GM19043 (cell line): Measurements from ENCODE around the gene SMYD5.

ENCODE experiments used
- ATAC-seq: cut with Tn5 transposase; IDR thresholded peaks from one replicate; pipeline ENCODE4 v1.9.1; 2021; ENCODE audit warnings: low read depth; ENCODE audit not compliant: unreplicated experiment

The SMYD5 gene

DNA sequence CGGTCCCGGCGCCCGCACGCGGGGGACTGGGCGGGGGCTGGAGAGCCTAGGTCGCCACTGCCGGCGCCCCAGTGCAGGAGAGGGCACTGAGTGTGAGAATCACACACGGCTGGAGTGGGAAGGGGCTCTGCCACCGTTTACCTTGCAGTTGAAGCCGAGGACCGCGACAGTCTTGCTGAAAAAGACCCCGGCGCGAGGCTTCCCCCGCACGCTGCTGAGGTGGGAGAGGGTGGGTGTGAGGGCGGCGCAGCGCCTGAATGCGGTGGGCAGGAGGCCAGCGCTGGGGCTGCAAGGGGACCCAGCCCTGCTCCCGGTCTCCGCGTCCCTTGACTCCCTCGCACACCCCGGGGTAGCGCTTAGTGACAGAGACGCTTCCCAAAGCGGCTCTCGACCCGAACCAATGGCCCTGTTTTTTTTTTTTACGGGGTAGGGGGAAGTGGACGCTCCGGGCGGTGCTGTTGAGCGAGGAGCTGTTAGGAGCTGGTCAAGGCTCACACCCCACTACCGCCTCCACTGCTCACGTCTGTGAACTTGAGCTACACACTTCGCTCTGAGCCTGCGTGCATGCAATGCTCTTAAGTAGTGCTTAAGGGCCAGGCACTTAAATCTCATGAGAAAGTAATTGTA lies 10.9 kb upstream of the SMYD5 start:
- no peak for ATAC-seq

DNA sequence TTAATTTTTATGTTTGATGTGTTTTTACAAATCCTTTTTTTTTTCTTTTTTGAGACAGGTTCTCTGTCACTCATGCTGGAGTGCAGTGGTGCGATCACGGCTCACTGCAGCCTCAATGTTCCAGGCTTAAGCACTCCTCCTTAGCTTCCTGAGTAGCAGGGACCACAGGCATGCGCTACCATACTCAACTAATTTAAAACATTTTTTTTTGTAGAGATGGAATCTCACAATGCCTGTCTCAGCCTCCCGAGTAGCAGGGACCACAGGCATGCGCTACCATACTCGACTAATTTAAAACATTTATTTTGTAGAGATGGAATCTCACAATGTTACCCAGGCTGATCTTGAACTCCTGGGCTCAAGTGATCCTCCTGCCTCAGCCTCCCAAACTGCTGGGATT lies 8.4 kb upstream of the SMYD5 start:
- ATAC-seq = no peak

- ATAC-seq = no peak
Measured at GRCh38 chr2:73208258-73208657, 5.8 kb upstream of the SMYD5 start.

GRCh38 chr2:73210019-73210418 lies 4.0 kb upstream of the SMYD5 start:
- no peak for ATAC-seq

GRCh38 chr2:73210696-73211095 lies 3.3 kb upstream of the SMYD5 start:
- no peak for ATAC-seq

- no peak for ATAC-seq
Measured at GRCh38 chr2:73212098-73212447, 2.0 kb upstream of the SMYD5 start.

DNA sequence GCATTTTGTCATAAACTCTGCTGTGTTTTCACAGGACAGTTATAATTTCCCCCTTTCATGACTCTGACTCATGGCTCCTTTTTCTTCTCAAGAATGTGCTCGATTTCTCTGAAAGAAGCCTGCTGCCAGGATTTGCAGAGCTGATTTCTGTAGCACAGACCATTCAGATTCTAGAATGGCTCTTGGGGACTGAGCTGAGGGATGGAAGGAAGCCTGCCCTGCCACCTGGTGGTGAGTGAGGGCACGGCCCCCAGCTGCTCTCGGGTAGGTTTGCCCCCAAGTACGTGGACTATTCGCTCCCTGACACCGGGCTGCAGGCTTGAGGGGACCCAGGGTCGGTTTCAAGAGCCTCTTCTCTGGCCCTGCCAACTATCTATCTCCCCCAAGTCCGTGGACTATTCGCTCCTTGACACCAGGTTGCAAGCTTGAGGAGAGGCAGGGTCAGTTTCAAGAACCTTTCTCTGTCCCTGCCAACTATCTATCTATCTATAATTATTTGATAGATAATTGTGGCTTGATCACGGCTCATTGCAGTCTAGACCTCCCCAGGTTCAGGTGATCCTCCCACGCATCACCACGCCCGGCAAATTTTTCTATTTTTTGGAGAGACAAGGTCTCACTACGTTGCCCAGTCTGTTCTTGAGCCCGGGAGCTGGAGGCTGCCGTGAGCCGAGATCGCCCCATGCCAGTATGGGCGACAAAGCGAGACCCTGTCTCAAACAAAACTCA lies 1.4 kb upstream of the SMYD5 start:
- peak; percentile 75 for ATAC-seq

GRCh38 chr2:73215254-73215653 lies 1.2 kb downstream of the SMYD5 start:
- ATAC-seq = no peak

- no peak for ATAC-seq
Measured at GRCh38 chr2:73217160-73217559, 3.1 kb downstream of the SMYD5 start.

DNA sequence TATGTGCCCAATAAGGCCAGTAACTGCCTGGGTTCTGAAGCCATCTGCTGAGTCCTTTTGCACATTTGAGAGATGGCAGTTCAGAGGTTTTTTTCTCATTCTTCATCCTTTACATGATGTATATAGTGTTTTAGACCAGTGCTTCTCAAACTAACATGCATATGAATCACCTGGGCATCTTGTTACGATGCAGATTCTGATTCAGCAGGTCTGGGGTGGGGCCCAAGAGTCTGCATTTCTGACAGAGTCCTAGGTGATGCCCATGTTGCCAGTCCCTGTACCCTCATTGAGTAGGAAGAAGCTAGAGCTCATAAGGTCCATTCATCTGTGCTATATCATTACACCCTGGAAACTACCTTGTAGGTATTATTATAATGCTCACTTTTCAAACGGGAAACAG lies 3.8 kb downstream of the SMYD5 start:
- no peak for ATAC-seq

- no peak for ATAC-seq
Measured at GRCh38 chr2:73218298-73218697, 4.3 kb downstream of the SMYD5 start.

- ATAC-seq = no peak
Measured at GRCh38 chr2:73223821-73224220, 9.8 kb downstream of the SMYD5 start.

- ATAC-seq = no peak
Measured at GRCh38 chr2:73225513-73226360, 11.7 kb downstream of the SMYD5 start.

DNA sequence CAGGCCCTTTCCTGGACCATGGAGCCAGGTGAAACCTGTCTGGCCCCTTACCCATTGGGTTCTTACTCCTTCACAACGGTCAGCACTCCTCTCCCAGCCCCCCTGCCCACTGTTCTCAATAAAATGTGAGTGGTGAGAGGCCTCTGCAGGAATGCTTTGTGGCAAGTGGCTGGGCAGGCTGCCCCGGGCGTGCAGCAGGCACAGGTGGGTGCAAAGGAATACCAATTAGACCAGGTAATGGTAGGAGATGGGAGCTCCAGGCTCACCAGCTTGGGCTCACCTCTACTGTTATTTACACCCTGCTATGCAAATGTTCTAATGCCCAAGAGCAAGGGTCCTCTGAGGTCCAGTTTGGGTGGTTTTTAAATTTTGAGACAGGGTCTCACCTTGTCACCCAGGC lies 13.0 kb downstream of the SMYD5 start:
- no peak for ATAC-seq

DNA sequence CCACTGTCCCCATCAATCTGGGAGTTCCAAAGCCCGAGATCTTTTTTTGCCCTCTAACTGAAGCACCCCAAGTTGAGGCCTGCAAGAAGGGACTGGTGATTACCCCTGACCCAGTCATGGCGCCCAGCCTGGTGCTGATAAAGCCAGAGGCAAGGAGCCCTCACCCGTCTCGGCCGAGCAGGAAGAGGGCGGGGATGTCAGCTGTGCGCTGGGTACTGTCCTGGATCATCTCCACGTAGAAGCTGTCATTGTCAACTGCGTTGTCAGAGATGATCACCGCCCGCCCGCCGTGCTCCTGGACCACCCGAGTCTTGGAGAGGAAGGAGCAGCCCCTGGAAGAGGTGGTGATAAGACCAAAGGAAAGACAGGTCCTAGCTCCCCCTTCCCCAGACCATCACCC lies 14.6 kb downstream of the SMYD5 start:
- no peak for ATAC-seq

GRCh38 chr2:73232403-73233153 lies 18.5 kb downstream of the SMYD5 start:
- no peak for ATAC-seq

DNA sequence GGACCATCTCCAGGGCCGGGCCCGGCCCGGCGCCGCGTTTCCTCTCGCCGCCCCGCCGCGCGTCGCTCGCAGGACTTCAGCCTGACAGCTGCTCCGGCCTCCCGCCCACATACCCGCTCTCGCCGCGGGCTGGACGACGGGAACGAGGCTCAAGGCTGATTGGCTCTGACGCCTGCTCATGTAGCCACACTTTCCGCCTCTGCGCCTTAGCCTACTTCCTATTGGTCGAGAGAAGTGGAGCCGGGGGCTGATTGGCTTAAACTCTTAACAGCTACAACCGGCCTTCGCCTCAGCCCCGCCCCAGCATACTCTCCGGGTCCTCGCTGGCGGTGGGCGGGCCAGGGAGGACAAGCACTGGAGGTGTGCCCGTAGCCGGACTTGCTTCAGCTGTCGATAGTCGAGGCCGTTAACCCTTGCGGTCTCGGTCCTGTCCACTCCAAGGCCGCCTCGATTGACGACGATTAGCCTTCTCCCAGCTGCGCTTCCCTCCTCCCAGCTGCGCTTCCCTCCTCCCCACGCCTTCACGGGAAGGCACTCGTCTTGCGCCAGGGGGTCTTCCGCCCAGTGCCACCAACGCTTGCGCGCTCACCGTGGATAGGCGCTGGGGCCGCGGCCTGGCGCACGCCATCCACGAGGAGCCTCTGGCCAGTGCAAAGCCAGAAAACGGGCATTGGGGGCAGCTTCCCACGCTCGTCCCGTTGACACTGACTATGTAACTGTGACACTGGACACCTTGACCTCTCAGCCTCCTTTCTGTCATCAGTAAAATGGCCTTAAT lies 19.3 kb downstream of the SMYD5 start, which contains the start of gene PRADC1:
PRADC1 (minus strand) TSS at position 86 of the 778 bp plus-strand sequence; CDS start at position 7, 79 bp downstream.
- peak; percentile 91 for ATAC-seq

DNA sequence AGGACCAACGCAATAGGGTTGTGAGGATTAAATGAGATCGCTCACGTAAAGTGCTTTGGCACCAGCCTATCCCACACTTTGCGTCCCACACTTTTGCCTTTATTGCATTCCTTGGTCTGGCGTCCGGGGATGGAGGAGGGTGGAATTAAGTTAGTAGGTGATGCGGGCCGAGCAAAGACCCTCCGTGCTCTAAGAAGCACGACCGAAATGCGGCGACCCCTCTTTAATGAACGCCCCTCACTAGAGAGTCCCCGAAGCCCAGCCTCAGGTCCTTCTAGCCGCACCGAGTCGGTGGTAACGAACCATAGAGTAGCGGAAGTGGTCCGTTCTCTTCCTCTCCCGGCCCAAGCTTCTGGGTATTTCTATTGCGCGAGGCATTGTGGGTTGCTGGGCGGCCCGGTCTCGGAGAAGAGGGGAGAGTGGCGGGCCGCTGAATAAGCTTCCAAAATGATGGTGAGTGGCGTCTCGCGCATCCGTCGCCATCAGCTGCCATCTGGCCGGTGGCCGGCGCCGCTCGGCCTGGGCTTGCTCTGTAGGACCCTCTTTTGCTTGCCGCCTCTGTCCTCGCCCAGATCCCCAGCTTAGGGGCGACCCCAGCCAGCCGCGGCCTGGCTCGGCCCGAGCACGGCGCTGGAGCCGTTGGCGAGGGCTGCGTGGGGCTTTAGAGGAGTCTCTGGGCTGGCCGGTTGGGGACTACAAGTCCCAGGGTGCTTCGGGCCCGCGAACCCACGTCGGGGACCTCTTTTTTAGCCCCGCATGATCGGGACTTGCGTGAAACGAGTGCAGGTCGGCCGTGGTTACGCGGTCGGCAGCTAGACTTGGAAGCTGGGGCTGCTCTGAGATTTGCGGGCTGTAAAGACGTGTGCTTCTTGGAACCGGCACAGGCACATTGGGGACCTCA lies 20.1 kb downstream of the SMYD5 start, which contains the start of gene CCT7:
CCT7 (plus strand) TSS at position 377 of the 901 bp plus-strand sequence; CDS start at position 448, 71 bp downstream.
- peak; percentile 47 for ATAC-seq
